K562 (cell line): Measurements from ENCODE around the gene ABHD3. TPM values are rescaled to one million over a fixed set of nuclear protein-coding genes. Genes with fewer than 3 reads are reported as not detected.

ENCODE experiments used
- BCL6 ChIP-seq: fragments of 250-450 bp; sonication (Bioruptor Pico); IDR thresholded peaks from 2 replicates; pipeline ENCODE4 v1.4.0; 2020
- CXXC5 ChIP-seq: fragments of 250-450 bp; sonication (Bioruptor Pico); IDR thresholded peaks from 2 replicates; pipeline ENCODE4 v1.8.0; 2022; ENCODE audit warnings: inconsistent platforms, mild to moderate bottlenecking, moderate library complexity
- E2F5 ChIP-seq: sonication (generic); formaldehyde crosslinking; IDR thresholded peaks from 2 replicates; pipeline ENCODE4 v1.8.0; 2022; ENCODE audit warnings: mild to moderate bottlenecking, missing genetic modification reagents
- ETS2 ChIP-seq: IDR thresholded peaks from 2 replicates; pipeline ENCODE4 v1.6.1; 2016; ENCODE audit warnings: borderline replicate concordance, missing genetic modification characterization, mild to moderate bottlenecking, moderate library complexity, missing compliant biosample characterization; ENCODE audit not compliant: poor library complexity, severe bottlenecking
- GABPA ChIP-seq: fragments of 200-800 bp; sonication (Bioruptor generic); conservative IDR thresholded peaks from 2 replicates; pipeline ENCODE4 v1.6.1; 2016; ENCODE audit warnings: low read depth, missing genetic modification characterization, missing compliant biosample characterization
- GATAD2B ChIP-seq: fragments of 450-650 bp; IDR thresholded peaks from 2 replicates; pipeline ENCODE4 v1.6.1; 2017; ENCODE audit warnings: mild to moderate bottlenecking, borderline replicate concordance
- MCM3 ChIP-seq: fragments of 450-650 bp; IDR thresholded peaks from 2 replicates; pipeline ENCODE4 v1.6.1; 2016
- PHF8 ChIP-seq: fragments of 200-600 bp; sonication (generic); IDR thresholded peaks from 2 replicates; pipeline ENCODE4 v1.6.1; 2012; ENCODE audit warnings: mixed run types, mild to moderate bottlenecking, inconsistent platforms, low read length, moderate library complexity, borderline replicate concordance
- PREB ChIP-seq: sonication (generic); formaldehyde crosslinking; IDR thresholded peaks from 2 replicates; pipeline ENCODE4 v1.8.1; 2023; ENCODE audit warnings: mild to moderate bottlenecking, missing genetic modification reagents
- TCF3 ChIP-seq: sonication (generic); formaldehyde crosslinking; IDR thresholded peaks from 2 replicates; pipeline ENCODE4 v1.4.0; 2020; ENCODE audit warnings: mild to moderate bottlenecking, missing genetic modification reagents
- TEAD2 ChIP-seq: fragments of 450-650 bp; IDR thresholded peaks from 2 replicates; pipeline ENCODE4 v1.6.1; 2016; ENCODE audit warnings: missing genetic modification characterization, control low read depth, missing compliant biosample characterization
- U2AF2 ChIP-seq: fragments of 200-400 bp; formaldehyde crosslinking; optimal IDR thresholded peaks from 2 replicates; pipeline ENCODE3; 2017; ENCODE audit warnings: low read depth, mild to moderate bottlenecking, low read length
- ZFP36 ChIP-seq: fragments of 150-350 bp; IDR thresholded peaks from 2 replicates; pipeline ENCODE4 v1.6.1; 2018; ENCODE audit warnings: low read length, low read depth; ENCODE audit not compliant: partially characterized antibody
- ZNF133 ChIP-seq: fragments of 250-450 bp; sonication (Bioruptor Pico); IDR thresholded peaks from 2 replicates; pipeline ENCODE4 v1.4.0; 2020; ENCODE audit warnings: mild to moderate bottlenecking
- ZNF224 ChIP-seq: sonication (generic); formaldehyde crosslinking; IDR thresholded peaks from 2 replicates; pipeline ENCODE4 v1.8.0; 2022; ENCODE audit warnings: mild to moderate bottlenecking, missing genetic modification reagents
- ZNF3 ChIP-seq: fragments of 250-450 bp; sonication (Bioruptor Pico); IDR thresholded peaks from 2 replicates; pipeline ENCODE4 v1.5.0; 2021; ENCODE audit warnings: mild to moderate bottlenecking, moderate library complexity
- ZNF584 ChIP-seq: fragments of 200-800 bp; sonication (Bioruptor generic); IDR thresholded peaks from 2 replicates; pipeline ENCODE4 v1.6.1; 2016; ENCODE audit warnings: low read depth, mild to moderate bottlenecking, missing genetic modification characterization, missing compliant biosample characterization
- polyA plus RNA-seq, 8 experiments: library from polyadenylated mRNA; depleted of rRNA in 4 of 8; stranded (reverse) in 5 of 8; unstranded in 3 of 8; fragments of >200 nt; fragmentation: Nextera tagmentation in 2 of 8; fragmentation: Illumina TruSeq in 1 of 8; extraction: Ambion mirVana in 2 of 8; extraction: Trizol in 1 of 8; gene quantifications; 2 replicates each; pipeline versions ENCODE4 v1.2.1 to v1.2.3, GENCODE V29; 2011 to 2014; ENCODE audit warnings: inconsistent platforms in 1 of 8, missing spikeins in 1 of 8
- total RNA-seq, 7 experiments: library from RNA; depleted of rRNA in 6 of 7; stranded (reverse); fragments of >200 nt in 6 of 7; fragmentation: Illumina TruSeq in 2 of 7; extraction: Trizol in 2 of 7; gene quantifications; 2 replicates each; pipeline versions ENCODE4 v1.2.1 to v1.2.3, GENCODE V29; 2011 to 2021; ENCODE audit warnings: low replicate concordance in 1 of 7
- TF ChIP-seq, protein P1 (sequence below), 2 experiments: IDR thresholded peaks in 1 of 2; conservative IDR thresholded peaks in 1 of 2; 2 replicates each; pipeline ENCODE4 v1.6.1; 2016; ENCODE audit warnings: low read depth in 2 of 2, mild to moderate bottlenecking in 1 of 2, missing compliant biosample characterization in 1 of 2, missing genetic modification characterization in 1 of 2, moderate library complexity in 1 of 2
- TF ChIP-seq, protein P2 (sequence below), 2 experiments: fragments of 450-650 bp; conservative IDR thresholded peaks; 2 replicates each; pipeline ENCODE4 v1.6.1; 2017; ENCODE audit warnings: mild to moderate bottlenecking in 2 of 2, moderate library complexity in 2 of 2

Gene ABHD3
- total and polyA plus RNA-seq, 9 of the 15 experiments (the other 6 are each of a cell fraction or from before 2014, with no cell fraction given), result 6.3 to 38.8 (median 19.4) TPM

DNA sequence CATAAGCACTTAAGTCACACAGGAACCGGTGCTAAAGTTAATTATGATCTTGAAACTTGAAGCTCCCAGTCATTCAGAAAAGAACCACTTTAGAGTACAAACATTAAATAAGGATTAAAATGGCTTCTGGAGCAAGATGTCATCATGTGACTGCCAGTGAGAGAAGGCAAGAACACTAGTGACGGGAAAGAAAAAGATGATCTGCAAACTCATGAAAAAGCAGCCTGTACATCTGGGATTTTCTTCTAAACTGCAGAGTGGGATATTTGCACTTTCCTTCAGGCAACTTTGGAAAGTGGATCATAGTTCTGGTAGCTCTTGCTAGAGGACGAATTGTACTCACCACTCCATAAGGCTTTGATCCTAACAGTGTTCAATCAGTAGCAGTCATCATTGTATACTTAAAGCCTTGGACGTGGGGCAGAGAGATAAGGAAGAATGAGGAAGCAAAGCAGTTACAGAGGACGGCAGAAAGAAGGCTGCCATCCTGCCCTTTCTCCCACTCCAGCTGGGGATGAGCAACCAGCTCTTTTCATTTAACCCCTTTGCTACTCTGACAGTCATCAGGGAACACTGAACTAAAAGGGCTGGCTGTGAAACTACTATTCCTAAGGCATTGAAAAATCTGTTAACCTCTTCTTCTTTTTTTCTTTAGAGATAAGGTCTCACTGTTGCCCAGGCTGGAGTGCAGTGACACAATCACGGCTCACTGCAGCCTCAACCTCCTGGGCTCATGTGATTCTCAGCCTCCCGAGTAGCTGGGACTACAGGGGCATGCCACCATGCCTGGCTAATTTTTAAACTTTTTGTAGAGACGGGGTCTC, 18.1 kb downstream of the ABHD3 start (continued):
- no peak for TF ChIP-seq U2AF2
- TF ChIP-seq ETS2 (tag), result no peak
- TF ChIP-seq PHF8, result no peak
- no peak for TF ChIP-seq BCL6 (CRISPR knock-in tag)
- TF ChIP-seq CXXC5 (CRISPR knock-in tag), result peak; percentile 79
- TF ChIP-seq PREB, result no peak
- TF ChIP-seq GATAD2B, result peak; percentile 52; the same call in 1 of the 2 replicates
- 0 out of 2 replicates have a peak, but pooled peaks have one; percentile 19 for TF ChIP-seq ZNF3 (CRISPR knock-in tag)
- no peak for TF ChIP-seq E2F5 (CRISPR knock-in tag)
- TF ChIP-seq TCF3, result peak; percentile 91
- no peak for TF ChIP-seq ZNF224 (CRISPR knock-in tag)
- TF ChIP-seq TEAD2 (tag), result peak; percentile 10; the same call in 1 of the 2 replicates
- no peak for TF ChIP-seq ZFP36
- no peak for TF ChIP-seq ZNF133 (CRISPR knock-in tag)
- no peak for TF ChIP-seq GABPA (tag)
- TF ChIP-seq, protein P1, sequence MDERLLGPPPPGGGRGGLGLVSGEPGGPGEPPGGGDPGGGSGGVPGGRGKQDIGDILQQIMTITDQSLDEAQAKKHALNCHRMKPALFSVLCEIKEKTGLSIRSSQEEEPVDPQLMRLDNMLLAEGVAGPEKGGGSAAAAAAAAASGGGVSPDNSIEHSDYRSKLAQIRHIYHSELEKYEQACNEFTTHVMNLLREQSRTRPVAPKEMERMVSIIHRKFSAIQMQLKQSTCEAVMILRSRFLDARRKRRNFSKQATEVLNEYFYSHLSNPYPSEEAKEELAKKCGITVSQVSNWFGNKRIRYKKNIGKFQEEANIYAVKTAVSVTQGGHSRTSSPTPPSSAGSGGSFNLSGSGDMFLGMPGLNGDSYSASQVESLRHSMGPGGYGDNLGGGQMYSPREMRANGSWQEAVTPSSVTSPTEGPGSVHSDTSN (CRISPR knock-in tag; IDR thresholded peaks at IDR 0.05; ENCODE audit: low read depth), result no peak
- TF ChIP-seq, protein P1 (tag; conservative IDR thresholded peaks at IDR 0.05; ENCODE audit: low read depth), result peak; percentile 43
- TF ChIP-seq, protein P2, sequence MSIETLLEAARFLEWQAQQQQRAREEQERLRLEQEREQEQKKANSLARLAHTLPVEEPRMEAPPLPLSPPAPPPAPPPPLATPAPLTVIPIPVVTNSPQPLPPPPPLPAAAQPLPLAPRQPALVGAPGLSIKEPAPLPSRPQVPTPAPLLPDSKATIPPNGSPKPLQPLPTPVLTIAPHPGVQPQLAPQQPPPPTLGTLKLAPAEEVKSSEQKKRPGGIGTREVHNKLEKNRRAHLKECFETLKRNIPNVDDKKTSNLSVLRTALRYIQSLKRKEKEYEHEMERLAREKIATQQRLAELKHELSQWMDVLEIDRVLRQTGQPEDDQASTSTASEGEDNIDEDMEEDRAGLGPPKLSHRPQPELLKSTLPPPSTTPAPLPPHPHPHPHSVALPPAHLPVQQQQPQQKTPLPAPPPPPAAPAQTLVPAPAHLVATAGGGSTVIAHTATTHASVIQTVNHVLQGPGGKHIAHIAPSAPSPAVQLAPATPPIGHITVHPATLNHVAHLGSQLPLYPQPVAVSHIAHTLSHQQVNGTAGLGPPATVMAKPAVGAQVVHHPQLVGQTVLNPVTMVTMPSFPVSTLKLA (conservative IDR thresholded peaks at IDR 0.05), result no peak
- TF ChIP-seq ZNF584, result no peak
- TF ChIP-seq MCM3, result no peak
